Left lung (tissue), 10 donors: ENCODE results near the gene KRTAP6-2. TPM values are rescaled to one million over a fixed set of nuclear protein-coding genes. Genes with fewer than 3 reads are reported as not detected.

Source experiments
- ATAC-seq: fragments of 200-7000 bp; cut with Tn5 transposase; one replicate; pipeline ENCODE4 v1.9.1; 2020; ENCODE audit warnings: moderate library complexity
- DNase-seq, 4 donors: peaks; one replicate each; pipeline ENCODE4 v3.0.0-alpha.2; 2013 to 2020
- H3K27ac ChIP-seq, 2 donors: fragments of 200-600 bp; sonication (generic) in 1 of 2; one replicate each; pipeline versions ENCODE4 v1.5.0 to v1.8.0; 2020 to 2021
- H3K27me3 ChIP-seq, 2 donors: fragments of 200-600 bp; sonication (generic) in 1 of 2; one replicate each; pipeline versions ENCODE4 v1.5.0 to v1.8.0; 2020 to 2021
- H3K36me3 ChIP-seq, 2 donors: fragments of 200-600 bp; sonication (generic) in 1 of 2; one replicate each; pipeline versions ENCODE4 v1.5.0 to v1.8.0; 2020 to 2021
- H3K4me1 ChIP-seq, 2 donors: fragments of 200-600 bp; one replicate each; pipeline ENCODE4 v1.8.0; 2021
- H3K4me3 ChIP-seq, 2 donors: fragments of 200-600 bp; sonication (generic) in 1 of 2; one replicate each; pipeline versions ENCODE4 v1.5.0 to v1.8.0; 2020 to 2021; ENCODE audit warnings: mild to moderate bottlenecking in 1 of 2
- H3K9me3 ChIP-seq, 2 donors: fragments of 200-600 bp; sonication (generic) in 1 of 2; one replicate each; pipeline versions ENCODE4 v1.5.0 to v1.8.0; 2020 to 2021
- intact Hi-C, 2 donors: fragments of 100-400 bp; cut with DNase I; formaldehyde crosslinking; loops; one replicate each; pipeline versions ENCODE4 v1.11.2 to v1.14.2; 2022
- polyA plus RNA-seq, 6 donors: library from polyadenylated mRNA; unstranded; fragments of 120-200 nt; gene quantifications; one replicate each; pipeline ENCODE4 v1.2.1, GENCODE V29; 2013; ENCODE audit not compliant: insufficient read length in 6 of 6
- total RNA-seq, 2 donors: library from RNA; stranded (reverse); fragmentation: NEBNext Ultra II Directional; extraction: Animal tissue kit (Norgen Biotek cat#: 25700); gene quantifications; one replicate each; pipeline ENCODE4 v1.2.1, GENCODE V29; 2021
- TF ChIP-seq, protein P1 (sequence below), 2 donors: fragments of 200-600 bp; sonication (generic) in 1 of 2; IDR thresholded peaks; one replicate each; pipeline versions ENCODE4 v1.5.0 to v1.8.0; 2021; ENCODE audit warnings: antibody characterized with exemption in 2 of 2
- donor health status: DM: no; HTN: yes; CAD: no.
- donor health status: DM: no; HTN: no; CAD: no.

Gene KRTAP6-2
- total and polyA plus RNA-seq, 8 donors = not detected

DNA sequence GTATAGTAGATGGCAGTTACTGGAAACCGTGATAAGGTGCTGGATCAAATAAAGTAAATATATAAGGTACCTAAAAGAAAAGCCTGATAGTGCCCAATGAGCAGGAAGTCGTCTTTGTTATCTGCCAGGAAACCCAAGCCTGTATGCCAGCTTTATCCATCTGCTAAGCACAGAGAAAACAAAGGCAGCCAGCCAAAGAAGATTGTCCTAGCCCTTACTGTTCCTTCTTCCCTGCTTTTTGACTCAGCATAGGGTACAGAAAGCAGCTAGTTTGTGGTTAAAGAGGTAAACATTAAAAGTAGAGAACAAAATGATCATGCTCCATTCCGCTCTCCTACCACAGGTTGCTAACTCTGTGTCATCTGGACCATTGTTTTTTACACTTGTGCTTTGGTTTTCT is 18.6 kb downstream of the KRTAP6-2 start:
- H3K27ac ChIP-seq = no peak overlapping the region
- H3K36me3 ChIP-seq = no peaks in the 10 kb centered on the region
- no peak overlapping the region for H3K4me3 ChIP-seq
- H3K9me3 ChIP-seq = no peaks in the 10 kb centered on the region
- intact Hi-C loops = no loop called here
- ATAC-seq (no peak), DNase-seq (no peak)
- TF ChIP-seq, protein P1, sequence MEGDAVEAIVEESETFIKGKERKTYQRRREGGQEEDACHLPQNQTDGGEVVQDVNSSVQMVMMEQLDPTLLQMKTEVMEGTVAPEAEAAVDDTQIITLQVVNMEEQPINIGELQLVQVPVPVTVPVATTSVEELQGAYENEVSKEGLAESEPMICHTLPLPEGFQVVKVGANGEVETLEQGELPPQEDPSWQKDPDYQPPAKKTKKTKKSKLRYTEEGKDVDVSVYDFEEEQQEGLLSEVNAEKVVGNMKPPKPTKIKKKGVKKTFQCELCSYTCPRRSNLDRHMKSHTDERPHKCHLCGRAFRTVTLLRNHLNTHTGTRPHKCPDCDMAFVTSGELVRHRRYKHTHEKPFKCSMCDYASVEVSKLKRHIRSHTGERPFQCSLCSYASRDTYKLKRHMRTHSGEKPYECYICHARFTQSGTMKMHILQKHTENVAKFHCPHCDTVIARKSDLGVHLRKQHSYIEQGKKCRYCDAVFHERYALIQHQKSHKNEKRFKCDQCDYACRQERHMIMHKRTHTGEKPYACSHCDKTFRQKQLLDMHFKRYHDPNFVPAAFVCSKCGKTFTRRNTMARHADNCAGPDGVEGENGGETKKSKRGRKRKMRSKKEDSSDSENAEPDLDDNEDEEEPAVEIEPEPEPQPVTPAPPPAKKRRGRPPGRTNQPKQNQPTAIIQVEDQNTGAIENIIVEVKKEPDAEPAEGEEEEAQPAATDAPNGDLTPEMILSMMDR (IDR thresholded peaks at IDR 0.05) = no peak
- H3K4me1 ChIP-seq = no peaks in the 10 kb centered on the region
- H3K27me3 ChIP-seq = no peaks in the 10 kb centered on the region

DNA sequence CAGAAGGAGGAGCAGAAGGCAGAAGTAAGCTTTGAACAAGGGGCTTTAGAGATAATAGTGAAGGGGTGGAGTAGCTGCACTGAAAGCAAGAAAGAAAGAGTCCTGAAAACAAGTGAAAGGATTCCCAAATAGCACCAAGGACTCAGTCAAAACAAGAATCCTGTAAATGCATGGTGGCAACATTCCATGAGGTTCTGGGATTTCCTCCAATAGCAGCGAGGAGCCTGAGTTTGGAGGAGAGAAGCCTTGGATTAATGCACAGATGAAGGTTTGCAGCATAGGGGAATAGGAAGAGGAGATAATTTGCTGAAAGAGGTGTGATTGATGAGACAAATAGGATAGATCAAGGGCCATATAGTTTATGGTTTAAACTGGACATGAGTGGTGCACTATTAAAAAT is 19.4 kb downstream of the KRTAP6-2 start:
- H3K36me3 ChIP-seq = no peaks in the 10 kb centered on the region
- TF ChIP-seq, protein P1 (IDR thresholded peaks at IDR 0.05) = no peak
- no peak for DNase-seq
- intact Hi-C loops = no loop called here
- no peaks in the 10 kb centered on the region for H3K4me1 ChIP-seq
- H3K4me3 ChIP-seq = no peak overlapping the region
- H3K27ac ChIP-seq = no peak overlapping the region
- H3K27me3 ChIP-seq = no peaks in the 10 kb centered on the region
- no peak for ATAC-seq
- H3K9me3 ChIP-seq = no peaks in the 10 kb centered on the region

DNA sequence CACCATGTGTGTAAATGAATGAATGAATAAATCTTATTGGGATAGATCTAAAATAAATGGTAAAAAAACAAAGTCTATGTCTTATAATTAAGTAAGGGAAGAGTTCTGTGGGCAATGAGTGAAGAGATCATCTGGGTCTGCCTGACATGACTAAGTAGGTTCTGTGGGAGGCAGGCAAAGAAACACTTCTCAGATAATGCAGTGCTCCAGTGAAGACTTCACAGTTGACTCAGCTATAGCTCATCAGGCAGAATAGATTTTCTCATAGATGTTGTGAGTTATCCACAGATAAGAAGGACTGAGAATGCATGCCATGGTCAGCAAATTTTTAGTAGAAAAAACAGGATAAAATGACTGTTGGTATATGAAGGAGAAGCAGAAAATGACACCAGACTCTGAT is 20.9 kb downstream of the KRTAP6-2 start:
- ATAC-seq (no peak), DNase-seq (no peak)
- no peaks in the 10 kb centered on the region for H3K9me3 ChIP-seq
- H3K27me3 ChIP-seq = no peaks in the 10 kb centered on the region
- H3K36me3 ChIP-seq = no peaks in the 10 kb centered on the region
- no peak overlapping the region for H3K27ac ChIP-seq
- intact Hi-C loops = no loop called here
- TF ChIP-seq, protein P1 (IDR thresholded peaks at IDR 0.05) = no peak
- no peaks in the 10 kb centered on the region for H3K4me1 ChIP-seq
- H3K4me3 ChIP-seq = no peak overlapping the region

DNA sequence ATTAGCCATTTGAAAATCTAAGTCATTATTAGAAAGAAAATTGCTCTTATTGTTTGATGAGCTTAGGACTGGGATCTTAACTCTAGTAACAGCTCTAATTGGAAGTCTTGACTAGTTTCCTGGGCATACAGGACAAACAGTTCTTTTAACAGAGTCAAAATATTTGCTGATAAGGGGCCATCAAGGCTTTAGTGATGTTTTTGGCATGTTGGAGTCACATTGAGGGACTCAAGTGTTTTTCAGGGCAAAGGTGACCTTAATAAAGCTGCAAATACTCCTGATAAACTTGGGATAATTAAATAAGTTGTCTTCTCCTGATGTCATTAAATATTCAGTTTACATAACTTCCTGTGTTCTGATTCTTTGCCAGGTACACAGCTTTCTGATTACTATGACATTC is 31.1 kb downstream of the KRTAP6-2 start:
- TF ChIP-seq, protein P1 (IDR thresholded peaks at IDR 0.05) = no peak
- intact Hi-C loops = no loop called here
- H3K27ac ChIP-seq = no peak overlapping the region
- ATAC-seq (no peak), DNase-seq (no peak)
- H3K27me3 ChIP-seq = no peaks in the 10 kb centered on the region
- no peaks in the 10 kb centered on the region for H3K9me3 ChIP-seq
- no peaks in the 10 kb centered on the region for H3K4me1 ChIP-seq
- H3K4me3 ChIP-seq = no peak overlapping the region
- no peaks in the 10 kb centered on the region for H3K36me3 ChIP-seq

DNA sequence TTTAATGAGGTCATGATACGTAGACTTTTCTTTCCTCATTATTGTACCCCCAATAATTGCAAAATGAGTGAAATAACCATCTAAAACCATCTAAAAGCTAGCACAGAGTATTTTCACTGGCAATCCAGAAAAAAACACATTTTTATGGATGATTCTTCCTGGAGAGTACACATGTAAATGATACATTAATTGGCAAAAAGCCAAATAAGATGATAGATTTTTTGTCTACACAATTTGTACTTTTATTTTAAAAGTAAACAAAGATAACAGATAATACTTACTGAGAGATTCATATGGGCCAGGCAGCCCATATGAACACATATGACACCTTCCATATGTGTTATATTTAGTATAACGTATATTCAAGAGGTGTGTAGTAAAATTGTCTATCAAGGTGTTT is 35.1 kb downstream of the KRTAP6-2 start:
- ATAC-seq = no peak

More for the DNA sequence above, 35.1 kb downstream of the KRTAP6-2 start:
- no peak for DNase-seq
- Histone ChIP-seq H3K9me3 (no peaks in the 10 kb centered on the region), H3K27ac (no peak overlapping the region), H3K27me3 (no peaks in the 10 kb centered on the region), H3K36me3 (no peaks in the 10 kb centered on the region), H3K4me1 (no peaks in the 10 kb centered on the region), H3K4me3 (no peak overlapping the region)
- intact Hi-C loops = no loop called here
- TF ChIP-seq, protein P1 (IDR thresholded peaks at IDR 0.05) = no peak
